DOHH2 (cell line): ENCODE data around the gene FAS.

Source experiments
- H3F3A ChIP-seq: fragments of 200-600 bp; sonication (generic), shearing (Covaris generic); 2 replicates; pipeline ENCODE4 v1.6.0; 2016; ENCODE audit warnings: antibody characterized with exemption, mild to moderate bottlenecking; ENCODE audit not compliant: control insufficient read depth, insufficient read depth
- H3K27ac ChIP-seq: fragments of 200-600 bp; sonication (generic); 2 replicates; pipeline ENCODE4 v1.5.1; 2014; ENCODE audit warnings: low read depth, mild to moderate bottlenecking, low read length, moderate library complexity
- H3K27me3 ChIP-seq: fragments of 200-600 bp; sonication (generic); 2 replicates; pipeline ENCODE4 v1.6.1; 2014; ENCODE audit warnings: mild to moderate bottlenecking, low read length, mixed read lengths; ENCODE audit not compliant: control insufficient read depth
- H3K36me3 ChIP-seq: fragments of 200-600 bp; sonication (generic); 2 replicates; pipeline ENCODE4 v1.6.1; 2014; ENCODE audit warnings: mild to moderate bottlenecking, low read length, moderate library complexity, mixed read lengths; ENCODE audit not compliant: control insufficient read depth
- H3K4me1 ChIP-seq: fragments of 200-600 bp; sonication (generic); 2 replicates; pipeline ENCODE4 v1.6.1; 2014; ENCODE audit warnings: mild to moderate bottlenecking, low read length, mixed read lengths; ENCODE audit not compliant: control insufficient read depth
- H3K4me2 ChIP-seq: fragments of 200-600 bp; sonication (generic); 2 replicates; pipeline ENCODE4 v1.6.0; 2014; ENCODE audit warnings: mild to moderate bottlenecking, low read length, moderate library complexity
- H3K4me3 ChIP-seq: fragments of 200-600 bp; sonication (generic); 2 replicates; pipeline ENCODE4 v1.5.1; 2014; ENCODE audit warnings: mild to moderate bottlenecking, low read length, mixed read lengths
- H3K79me2 ChIP-seq: fragments of 200-600 bp; sonication (generic); 2 replicates; pipeline ENCODE4 v1.6.1; 2014; ENCODE audit warnings: mild to moderate bottlenecking, low read length, mixed read lengths; ENCODE audit not compliant: control insufficient read depth
- H3K9me2 ChIP-seq: fragments of 200-600 bp; sonication (generic); replicated peaks from 2 replicates; pipeline ENCODE4 v1.6.1; 2014; ENCODE audit warnings: mild to moderate bottlenecking, low read length, mixed read lengths; ENCODE audit not compliant: control insufficient read depth
- H3K9me3 ChIP-seq: fragments of 200-600 bp; sonication (generic); 2 replicates; pipeline ENCODE4 v1.6.1; 2014; ENCODE audit warnings: antibody characterized with exemption, low read length, mixed read lengths; ENCODE audit not compliant: control insufficient read depth, insufficient read depth
- H4K20me1 ChIP-seq: fragments of 200-600 bp; sonication (generic); 2 replicates; pipeline ENCODE4 v1.6.0; 2014; ENCODE audit warnings: low read depth, mild to moderate bottlenecking, antibody characterized with exemption, low read length, moderate library complexity; ENCODE audit not compliant: control insufficient read depth, insufficient read depth
- CTCF ChIP-seq: fragments of 200-600 bp; sonication (generic); IDR thresholded peaks from one replicate; pipeline ENCODE4 v1.5.1; 2014; ENCODE audit warnings: antibody characterized with exemption, mild to moderate bottlenecking, low read depth, low read length; ENCODE audit not compliant: poor library complexity, severe bottlenecking
- EZH2phosphoT487 ChIP-seq: fragments of 200-600 bp; sonication (generic); IDR thresholded peaks from 2 replicates; pipeline ENCODE4 v1.6.1; 2017; ENCODE audit warnings: borderline replicate concordance, mild to moderate bottlenecking, antibody characterized with exemption, low read length, moderate library complexity, mixed read lengths

FAS gene

GRCh38 chr10:88974012-88974411, 16.6 kb upstream of the FAS start:
- Histone ChIP-seq H3K4me1 (peaks cover 9% of the 10 kb centered on the region), H3K9me2 (no peaks in the 10 kb centered on the region), H3K4me3 (no peak overlapping the region), H3K4me2 (no peak overlapping the region), H3K27ac (no peak overlapping the region), H4K20me1 (no peaks in the 10 kb centered on the region), H3F3A (no peaks in the 10 kb centered on the region), H3K36me3 (no peaks in the 10 kb centered on the region), H3K9me3 (no peaks in the 10 kb centered on the region), H3K27me3 (peaks cover 3% of the 10 kb centered on the region; the same call in 1 of the 2 replicates), H3K79me2 (no peaks in the 10 kb centered on the region)
- TF ChIP-seq CTCF (no peak), EZH2phosphoT487 (no peak)

- Histone ChIP-seq H4K20me1 (no peaks in the 10 kb centered on the region), H3K4me2 (peak overlapping the region; percentile 69), H3K79me2 (no peaks in the 10 kb centered on the region), H3K36me3 (no peaks in the 10 kb centered on the region), H3K4me1 (peaks cover 9% of the 10 kb centered on the region), H3K9me3 (no peaks in the 10 kb centered on the region), H3K27me3 (peaks cover 3% of the 10 kb centered on the region; the same call in 1 of the 2 replicates), H3F3A (no peaks in the 10 kb centered on the region), H3K4me3 (peak overlapping the region; percentile 69), H3K9me2 (no peaks in the 10 kb centered on the region), H3K27ac (no peak overlapping the region)
- TF ChIP-seq EZH2phosphoT487, result no peak
- TF ChIP-seq CTCF, result no peak
Observed at GRCh38 chr10:88974446-88975376, 15.9 kb upstream of the FAS start.

- Histone ChIP-seq H3K4me3 (peak overlapping the region; percentile 69), H4K20me1 (no peaks in the 10 kb centered on the region), H3K27me3 (no peaks in the 10 kb centered on the region), H3K9me3 (no peaks in the 10 kb centered on the region), H3F3A (no peaks in the 10 kb centered on the region), H3K27ac (no peak overlapping the region), H3K9me2 (no peaks in the 10 kb centered on the region), H3K36me3 (no peaks in the 10 kb centered on the region), H3K79me2 (no peaks in the 10 kb centered on the region), H3K4me1 (peaks cover 9% of the 10 kb centered on the region), H3K4me2 (peak overlapping the region; percentile 69)
- TF ChIP-seq CTCF, result no peak
- no peak for TF ChIP-seq EZH2phosphoT487
Observed at GRCh38 chr10:88975377-88975720, 15.2 kb upstream of the FAS start.
